D341Med (cell line): Measurements from ENCODE around the gene MARCO.
"Not testable (repeated sequence)": the region's sequence is repeated elsewhere in the genome, so short reads cannot be mapped to it uniquely, and the experiment has no call there.

Experiments
- DNase-seq: peaks from one replicate; pipeline ENCODE4 v3.0.0; 2012; ENCODE audit warnings: low spot score

Gene MARCO

DNA sequence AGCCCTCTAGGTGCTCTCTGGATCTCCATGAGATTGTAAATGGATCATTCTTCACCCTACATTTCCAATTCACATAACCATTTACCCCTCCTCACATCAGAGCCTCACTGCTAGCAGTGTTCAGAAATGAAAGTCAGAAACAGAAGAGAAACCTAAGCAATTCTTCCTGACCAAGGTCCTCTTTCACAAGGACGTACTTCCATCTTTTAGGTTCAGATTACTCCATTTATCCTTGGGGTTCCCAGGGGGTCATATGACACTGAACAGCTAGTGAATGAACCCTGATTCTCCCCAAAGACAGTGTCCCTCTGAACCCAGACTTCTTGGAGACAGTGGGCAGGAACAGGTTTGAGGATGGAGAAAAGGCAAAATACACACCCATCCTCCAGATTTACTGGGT, 12.9 kb upstream of the MARCO start:
- DNase-seq: no peak

- no peak for DNase-seq
Measured at GRCh38 chr2:118932949-118933348, 9.0 kb upstream of the MARCO start.

DNA sequence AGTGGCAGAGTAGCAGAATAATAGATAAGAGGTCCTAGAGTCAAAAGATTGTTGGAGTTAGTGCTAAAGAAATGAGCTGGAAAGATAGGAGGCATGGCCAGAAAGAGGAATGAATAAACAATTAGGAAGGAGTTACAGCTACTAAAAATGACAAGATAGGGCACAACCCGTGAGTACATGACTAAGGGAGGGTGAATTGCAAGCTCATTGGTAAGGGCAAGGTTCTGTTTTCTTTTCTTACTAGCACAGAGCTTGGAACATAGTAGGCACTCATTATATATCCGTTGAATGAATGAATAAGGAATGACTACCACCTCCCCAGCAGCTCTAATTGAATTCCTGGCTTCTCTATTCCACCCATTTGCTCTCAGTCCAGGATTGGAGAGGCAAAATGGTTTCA, 5.7 kb upstream of the MARCO start:
- DNase-seq: no peak

DNA sequence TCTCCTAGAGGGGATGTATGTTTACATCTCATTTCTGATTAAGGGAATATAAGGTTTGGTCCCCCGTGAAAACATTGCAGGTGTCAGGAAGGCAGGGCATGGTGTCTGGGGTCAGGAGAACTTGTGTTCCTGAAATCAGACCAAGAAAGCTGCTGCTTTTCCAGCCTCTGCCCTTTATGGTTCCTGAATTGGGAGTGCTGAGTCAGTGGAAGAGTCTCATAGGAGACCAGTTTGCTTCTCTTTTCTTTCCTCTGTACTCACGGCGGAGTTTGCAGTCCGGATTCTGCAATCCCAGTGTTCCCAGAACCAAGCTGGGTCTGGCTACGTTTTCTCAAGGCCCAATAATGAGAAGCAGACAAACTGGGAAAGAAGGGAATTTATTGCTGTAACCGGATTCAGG, 5.1 kb upstream of the MARCO start:
- DNase-seq: no peak

DNA sequence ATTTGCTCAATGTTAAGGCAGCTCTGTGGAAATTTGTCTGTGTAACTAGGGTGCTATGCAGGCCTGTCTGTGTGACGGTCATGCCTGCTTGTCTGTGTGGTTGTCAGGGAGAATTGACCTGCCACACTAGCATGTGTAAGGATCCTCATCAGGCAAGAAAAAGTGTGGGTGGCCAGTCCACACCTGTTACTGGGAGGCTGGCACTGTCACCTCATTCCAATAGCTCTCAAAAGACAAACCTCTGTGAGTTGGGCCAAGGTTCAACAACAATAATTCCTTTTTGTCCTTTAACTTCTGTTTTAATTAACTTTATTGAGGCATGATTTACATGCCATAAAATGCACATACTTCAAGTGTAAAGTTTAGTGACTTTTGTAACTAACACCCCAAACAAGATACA, 4.2 kb upstream of the MARCO start:
- DNase-seq: no peak

DNA sequence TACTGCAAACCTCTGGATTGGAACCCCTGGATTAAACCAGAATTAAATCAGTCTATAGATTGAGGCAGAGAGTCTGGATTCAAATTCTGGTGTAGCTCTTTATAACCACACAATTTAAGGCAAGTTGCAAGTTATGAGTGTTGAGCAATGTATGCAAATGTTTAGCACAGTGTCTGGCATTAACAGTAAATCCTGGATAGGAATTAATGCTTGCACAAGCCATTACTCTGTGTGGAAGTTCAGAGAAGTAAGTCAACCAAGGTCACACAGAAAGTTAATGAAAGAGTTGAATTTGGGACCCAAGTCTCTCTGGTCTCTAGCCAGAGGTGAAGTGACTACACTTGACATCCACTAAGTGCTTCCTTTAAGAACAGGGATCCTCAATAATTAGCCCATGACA, 2.0 kb upstream of the MARCO start:
- DNase-seq: no peak

DNA sequence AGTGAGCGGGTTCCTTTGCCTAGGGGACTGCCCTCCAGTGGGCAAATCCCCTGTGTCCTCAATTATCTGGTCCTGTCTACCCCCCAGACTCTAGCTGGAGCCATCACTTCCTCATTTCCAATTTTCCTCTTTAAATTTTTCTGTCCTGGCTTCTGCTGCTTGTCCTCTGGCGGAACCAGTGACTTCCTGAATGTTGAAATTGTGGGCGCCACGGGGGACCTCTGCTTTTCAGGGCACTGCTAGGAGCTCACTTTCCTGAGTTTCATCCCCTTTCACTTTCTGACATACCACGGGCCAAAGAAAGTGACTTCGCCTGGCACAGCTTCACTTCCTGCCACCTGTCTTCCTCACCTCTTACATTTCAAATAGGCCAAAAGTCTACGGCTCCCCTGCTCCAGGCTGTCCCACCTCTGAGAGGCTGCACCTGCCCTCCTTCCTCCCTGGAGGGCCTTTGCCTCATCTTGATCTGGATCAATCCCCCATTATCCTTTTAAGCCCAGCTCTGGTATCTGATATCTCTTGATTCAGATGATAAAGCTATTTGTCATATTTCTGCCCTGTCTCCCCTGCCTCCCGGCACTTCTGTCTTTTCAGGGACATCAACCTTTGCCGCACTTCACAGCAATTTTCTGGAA, 1.4 kb upstream of the MARCO start:
- no peak for DNase-seq

DNA sequence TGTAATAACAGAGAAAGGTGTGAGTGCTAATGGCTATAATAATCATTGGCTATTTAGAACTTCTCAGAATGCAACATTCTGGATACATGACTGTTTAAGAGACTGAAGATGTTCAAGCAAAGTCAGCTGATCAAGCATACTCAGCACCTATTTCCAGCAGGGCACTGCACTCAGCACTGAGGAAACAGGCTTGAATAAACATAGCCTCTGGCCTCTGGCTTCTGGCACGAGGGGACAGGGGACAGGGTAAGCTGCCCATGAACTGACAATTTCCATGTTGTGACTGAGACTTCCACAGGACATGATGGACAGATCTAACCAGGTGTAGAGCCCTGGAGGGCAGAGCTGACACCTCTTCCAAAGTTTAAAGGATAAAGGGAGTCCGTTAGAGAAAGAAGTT, 1.3 kb downstream of the MARCO start:
- DNase-seq: no peak

DNA sequence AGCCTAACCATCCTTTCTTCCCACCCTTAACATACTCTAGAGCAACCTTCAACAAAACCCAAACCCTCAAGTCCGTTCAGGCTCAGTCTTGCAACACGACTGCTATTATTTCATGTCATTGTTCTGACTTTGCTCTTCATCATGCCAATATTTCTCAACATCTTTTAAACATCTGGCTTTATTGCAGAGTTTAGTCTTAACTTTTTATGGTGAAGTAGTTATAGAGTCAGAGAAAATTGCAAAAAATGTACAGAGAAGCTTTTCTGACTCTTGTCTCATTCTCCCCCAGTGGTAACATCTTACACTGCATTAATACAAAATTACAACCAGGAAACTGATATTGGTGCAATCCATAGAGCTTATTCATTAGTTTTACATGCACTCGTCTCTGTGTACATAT, 3.9 kb downstream of the MARCO start:
- no peak for DNase-seq

GRCh38 chr2:118948266-118948665, 6.3 kb downstream of the MARCO start:
- not testable (repeated sequence) for DNase-seq

GRCh38 chr2:118954297-118955060, 12.5 kb downstream of the MARCO start:
- no peak for DNase-seq

DNA sequence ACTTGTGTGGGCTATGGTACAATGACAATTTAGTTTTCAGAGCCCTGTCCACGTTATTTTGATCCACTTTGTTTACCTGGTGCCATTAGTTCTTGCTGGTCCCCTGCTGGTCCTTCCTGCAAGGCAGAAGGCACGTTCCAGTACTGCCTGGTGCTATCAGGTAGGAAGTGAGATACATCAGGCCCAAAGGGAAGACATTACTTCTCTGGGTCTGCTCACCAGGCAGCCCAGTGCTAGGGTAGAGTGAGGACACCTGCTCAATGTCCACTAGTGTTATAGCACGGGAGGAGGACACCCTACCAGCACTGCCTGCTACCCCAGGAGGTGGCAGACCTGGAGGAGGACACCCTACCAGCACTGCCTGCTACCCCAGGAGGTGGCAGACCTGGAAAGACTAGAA, 23.7 kb downstream of the MARCO start:
- no peak for DNase-seq

GRCh38 chr2:118967124-118967880, 25.3 kb downstream of the MARCO start:
- DNase-seq: no peak

- DNase-seq: no peak
Measured at GRCh38 chr2:118968042-118968441, 26.0 kb downstream of the MARCO start.

- no peak for DNase-seq
Measured at GRCh38 chr2:118968961-118969733, 27.2 kb downstream of the MARCO start.

- no peak for DNase-seq
Measured at GRCh38 chr2:118969734-118970395, 27.9 kb downstream of the MARCO start.

DNA sequence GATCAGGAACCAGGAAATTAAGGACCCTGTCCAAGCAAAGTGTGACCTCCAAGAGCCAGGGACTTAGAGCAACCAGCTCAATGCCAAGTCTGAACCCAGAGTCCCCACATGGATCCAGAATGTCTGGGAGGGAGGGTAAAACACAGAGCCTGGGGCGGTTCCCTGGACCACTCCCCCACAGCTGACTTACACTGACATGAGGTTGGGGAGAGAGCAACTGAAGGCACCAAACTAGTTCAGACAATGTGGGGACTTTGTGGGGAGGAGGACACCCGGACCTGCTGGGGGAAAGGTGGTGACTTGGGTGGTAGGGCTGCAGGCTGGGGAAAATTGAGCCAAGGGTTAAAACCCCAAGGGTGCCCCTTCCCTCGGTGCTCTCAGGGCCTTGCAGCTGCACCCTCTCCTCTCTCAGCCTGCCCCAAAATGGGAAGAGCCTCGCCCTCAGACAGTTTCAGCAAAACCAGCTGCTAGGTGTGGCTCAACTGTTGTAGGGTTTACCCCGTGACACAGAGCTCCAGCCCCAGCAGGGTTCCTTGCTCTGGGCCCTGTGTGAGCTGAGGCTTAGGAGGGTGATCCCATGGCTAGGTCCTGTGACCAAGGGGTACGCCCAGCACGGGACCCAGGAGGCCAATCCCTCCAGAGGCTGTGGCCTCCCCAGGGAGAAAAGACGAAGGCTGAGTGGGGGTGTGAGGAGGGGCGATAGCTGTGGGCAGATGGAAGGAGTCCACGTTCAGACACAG, 28.6 kb downstream of the MARCO start:
- DNase-seq: no peak

GRCh38 chr2:118971245-118972122, 29.5 kb downstream of the MARCO start:
- no peak for DNase-seq

GRCh38 chr2:118973542-118973951, 31.6 kb downstream of the MARCO start:
- DNase-seq: no peak
